Naive thymus-derived CD4-positive, alpha-beta T cell (primary cell): Measurements from ENCODE around the gene KRT83. TPM values are rescaled to one million over a fixed set of nuclear protein-coding genes. Genes with fewer than 3 reads are reported as not detected.

Experiments used
- ATAC-seq: fragments of 150-1000 bp; cut with Tn5 transposase; 2 replicates; pipeline ENCODE4 v1.10.0; 2021; ENCODE audit warnings: mild to moderate bottlenecking, moderate library complexity
- CTCF ChIA-PET: fragments of 350-600 bp; sonication (Branson Sonifier 250); formaldehyde crosslinking; loops from one replicate; lab custom pipeline; 2021; ENCODE audit warnings: antibody characterized with exemption; lab: Charles Lee
- POLR2A ChIA-PET: fragments of 350-600 bp; sonication (Branson Sonifier 250); formaldehyde crosslinking; loops from one replicate; lab custom pipeline; 2021; ENCODE audit warnings: antibody characterized with exemption, inconsistent platforms; lab: Charles Lee
- DNase-seq, 9 donors: peaks; one replicate each; pipeline versions ENCODE4 v3.0.0 to v3.0.0-alpha.2; 2020 to 2022; ENCODE audit warnings: mixed read lengths in 1 of 9
- H3K27ac ChIP-seq: one replicate; pipeline ENCODE4 v1.7.0; 2013; ENCODE audit warnings: mild to moderate bottlenecking, low read depth, low read length, moderate library complexity
- H3K27me3 ChIP-seq, 2 donors: one replicate each; pipeline ENCODE4 v1.7.0; 2013; ENCODE audit warnings: low read length in 2 of 2, mild to moderate bottlenecking in 2 of 2, moderate library complexity in 2 of 2; ENCODE audit not compliant: control insufficient read depth in 2 of 2, insufficient read depth in 2 of 2
- H3K36me3 ChIP-seq, 3 experiments: 1 replicate in 2 of 3; 2 replicates in 1 of 3; pipeline ENCODE4 v1.7.0; 2013; ENCODE audit warnings: low read length in 3 of 3, mild to moderate bottlenecking in 3 of 3, moderate library complexity in 1 of 3; ENCODE audit not compliant: insufficient read depth in 3 of 3, control insufficient read depth in 2 of 3
- H3K4me1 ChIP-seq, 2 donors: one replicate each; pipeline ENCODE4 v1.7.0; 2013; ENCODE audit warnings: low read length in 2 of 2, mild to moderate bottlenecking in 2 of 2, moderate library complexity in 1 of 2; ENCODE audit not compliant: control insufficient read depth in 2 of 2, insufficient read depth in 2 of 2
- H3K4me3 ChIP-seq: 2 replicates; pipeline ENCODE4 v1.7.0; 2013; ENCODE audit warnings: mild to moderate bottlenecking, low read length
- H3K9me3 ChIP-seq, 3 experiments: 1 replicate in 2 of 3; 2 replicates in 1 of 3; pipeline ENCODE4 v1.7.0; 2013; ENCODE audit warnings: low read length in 3 of 3; ENCODE audit not compliant: control insufficient read depth in 2 of 3
- H3K27ac Mint-ChIP-seq, 9 donors: one replicate each; pipeline ENCODE4 v1.8.0; 2020 to 2022; ENCODE audit warnings: mixed read lengths in 9 of 9, mild to moderate bottlenecking in 8 of 9, moderate library complexity in 5 of 9, inconsistent platforms in 2 of 9
- H3K27me3 Mint-ChIP-seq, 5 donors: one replicate each; pipeline ENCODE4 v1.8.0; 2021 to 2022; ENCODE audit warnings: mixed read lengths in 5 of 5, mild to moderate bottlenecking in 1 of 5
- H3K36me3 Mint-ChIP-seq, 5 donors: one replicate each; pipeline ENCODE4 v1.8.0; 2020 to 2022; ENCODE audit warnings: mixed read lengths in 5 of 5, mild to moderate bottlenecking in 3 of 5, inconsistent platforms in 1 of 5
- H3K4me1 Mint-ChIP-seq, 7 donors: one replicate each; pipeline ENCODE4 v1.8.0; 2020 to 2022; ENCODE audit warnings: mixed read lengths in 7 of 7, mild to moderate bottlenecking in 3 of 7, inconsistent platforms in 1 of 7
- H3K4me3 Mint-ChIP-seq, 10 donors: one replicate each; pipeline ENCODE4 v1.8.0; 2020 to 2022; ENCODE audit warnings: mild to moderate bottlenecking in 10 of 10, mixed read lengths in 10 of 10, moderate library complexity in 6 of 10, inconsistent platforms in 2 of 10
- H3K9me3 Mint-ChIP-seq, 11 donors: one replicate each; pipeline ENCODE4 v1.8.0; 2020 to 2022; ENCODE audit warnings: mixed read lengths in 11 of 11, mild to moderate bottlenecking in 4 of 11, inconsistent platforms in 1 of 11, moderate library complexity in 1 of 11
- intact Hi-C, 2 donors: fragments of 100-400 bp; cut with micrococcal nuclease; formaldehyde crosslinking; loops; one replicate each; pipeline ENCODE4 v1.15.1; 2023
- polyA plus RNA-seq, 2 donors: library from polyadenylated mRNA; unstranded; fragments of 300-500 nt; fragmentation: Illumina TruSeq; gene quantifications; one replicate each; pipeline ENCODE4 v1.2.3, GENCODE V29; 2021
- total RNA-seq, 6 experiments: library from RNA in 5 of 6; stranded (reverse) in 5 of 6; gene quantifications; 1 replicate in 5 of 6; 2 replicates in 1 of 6; pipeline ENCODE4 v1.2.3 and lab custom pipeline; 2021 to 2026

Gene KRT83
- total and polyA plus RNA-seq, 7 experiments from 2014 or later: not detected

GRCh38 chr12:52364901-52365489 is 43.8 kb upstream of the KRT83 start:
- H3K4me3 Mint-ChIP-seq: no peak overlapping the region
- Histone ChIP-seq H3K36me3 (no peaks in the 10 kb centered on the region), H3K27me3 (no peaks in the 10 kb centered on the region), H3K4me3 (no peak overlapping the region), H3K27ac (no peak overlapping the region), H3K4me1 (no peaks in the 10 kb centered on the region), H3K9me3 (no peaks in the 10 kb centered on the region)
- DNase-seq (no peak), ATAC-seq (no peak)
- H3K36me3 Mint-ChIP-seq: no peaks in the 10 kb centered on the region
- ChIA-PET CTCF (interaction anchor here (1.3 to 1.5 kb wide), 3 partner anchors 14 to 517 kb away, joined by 3 to 5 read pairs (median 4); no protein-coding TSS in a partner anchor), POLR2A (no interaction called here)
- intact Hi-C loops: no loop called here
- H3K27me3 Mint-ChIP-seq: peaks cover 0 to 20% (median 7%) of the 10 kb centered on the region in 5 donors
- H3K9me3 Mint-ChIP-seq: no peaks in the 10 kb centered on the region
- peaks cover 0 to 4% (median 0%) of the 10 kb centered on the region in 7 donors for H3K4me1 Mint-ChIP-seq
- H3K27ac Mint-ChIP-seq: no peak overlapping the region

GRCh38 chr12:52364061-52364460 is 42.9 kb upstream of the KRT83 start:
- Histone ChIP-seq H3K36me3 (no peaks in the 10 kb centered on the region), H3K4me1 (peaks cover 4 to 5% of the 10 kb centered on the region in 2 donors), H3K27me3 (no peaks in the 10 kb centered on the region), H3K4me3 (no peak overlapping the region), H3K9me3 (no peaks in the 10 kb centered on the region), H3K27ac (no peak overlapping the region)
- intact Hi-C loops: no loop called here
- Mint-ChIP-seq H3K9me3 (no peaks in the 10 kb centered on the region), H3K36me3 (no peaks in the 10 kb centered on the region), H3K4me3 (no peak overlapping the region), H3K4me1 (peaks cover 5 to 14% (median 9%) of the 10 kb centered on the region in 7 donors), H3K27ac (peak overlapping the region in 1 of 9 donors; percentile 74), H3K27me3 (peaks cover 0 to 21% (median 7%) of the 10 kb centered on the region in 5 donors)
- ChIA-PET CTCF (interaction anchor here (1.5 kb wide), 1 partner anchor 13 kb away, joined by 4 read pairs; no protein-coding TSS in a partner anchor), POLR2A (no interaction called here)
- DNase-seq: no peak
- no peak for ATAC-seq

GRCh38 chr12:52363111-52363679 is 42.0 kb upstream of the KRT83 start:
- intact Hi-C loops: no loop called here

GRCh38 chr12:52362118-52362726 is 41.0 kb upstream of the KRT83 start:
- intact Hi-C loops: no loop called here
- no peaks in the 10 kb centered on the region for H3K9me3 ChIP-seq
- H3K36me3 Mint-ChIP-seq: no peaks in the 10 kb centered on the region
- no peaks in the 10 kb centered on the region for H3K27me3 ChIP-seq
- ChIA-PET CTCF (interaction anchor here (0.8 to 1.4 kb wide), 2 partner anchors 10 to 11 kb away, joined by 3 to 10 read pairs; no protein-coding TSS in a partner anchor), POLR2A (interaction anchor here (1.4 kb wide), 1 partner anchor 11 kb away, joined by 4 read pairs; no protein-coding TSS in a partner anchor)
- H3K4me3 Mint-ChIP-seq: no peak overlapping the region
- ATAC-seq (no peak), DNase-seq (no peak)
- H3K27me3 Mint-ChIP-seq: peaks cover 0 to 16% (median 2%) of the 10 kb centered on the region in 5 donors
- H3K9me3 Mint-ChIP-seq: no peaks in the 10 kb centered on the region
- H3K4me1 ChIP-seq: peaks cover 14 to 16% of the 10 kb centered on the region in 2 donors
- H3K4me1 Mint-ChIP-seq: peaks cover 13 to 29% (median 23%) of the 10 kb centered on the region in 7 donors
- H3K27ac ChIP-seq: no peak overlapping the region
- H3K27ac Mint-ChIP-seq: no peak overlapping the region
- H3K4me3 ChIP-seq: no peak overlapping the region
- H3K36me3 ChIP-seq: no peaks in the 10 kb centered on the region

More at GRCh38 chr12:52363111-52363679, 42.0 kb upstream of the KRT83 start:
- Mint-ChIP-seq H3K27ac (peak overlapping the region in 1 of 9 donors; percentile 65), H3K4me3 (no peak overlapping the region), H3K9me3 (no peaks in the 10 kb centered on the region), H3K4me1 (peaks cover 13 to 22% (median 17%) of the 10 kb centered on the region in 7 donors), H3K36me3 (no peaks in the 10 kb centered on the region), H3K27me3 (peaks cover 0 to 16% (median 5%) of the 10 kb centered on the region in 5 donors)
- Histone ChIP-seq H3K4me3 (no peak overlapping the region), H3K27me3 (no peaks in the 10 kb centered on the region), H3K9me3 (no peaks in the 10 kb centered on the region), H3K4me1 (peaks cover 12 to 13% of the 10 kb centered on the region in 2 donors), H3K36me3 (no peaks in the 10 kb centered on the region), H3K27ac (no peak overlapping the region)
- DNase-seq (no peak), ATAC-seq (no peak)
- CTCF ChIA-PET: interaction anchor here (1.5 kb wide), 1 partner anchor 12 kb away, joined by 4 read pairs; no protein-coding TSS in a partner anchor
- POLR2A ChIA-PET: no interaction called here

- Mint-ChIP-seq H3K4me1 (peaks cover 13 to 29% (median 23%) of the 10 kb centered on the region in 7 donors), H3K9me3 (no peaks in the 10 kb centered on the region), H3K27ac (no peak overlapping the region), H3K27me3 (peaks cover 0 to 15% (median 2%) of the 10 kb centered on the region in 5 donors), H3K36me3 (no peaks in the 10 kb centered on the region), H3K4me3 (no peak overlapping the region)
- POLR2A ChIA-PET: interaction anchor here (1.4 kb wide), 1 partner anchor 10 kb away, joined by 4 read pairs; no protein-coding TSS in a partner anchor
- intact Hi-C loops: no loop called here
- DNase-seq: no peak
- Histone ChIP-seq H3K27ac (no peak overlapping the region), H3K27me3 (no peaks in the 10 kb centered on the region), H3K9me3 (no peaks in the 10 kb centered on the region), H3K4me1 (peaks cover 14 to 16% of the 10 kb centered on the region in 2 donors), H3K36me3 (no peaks in the 10 kb centered on the region), H3K4me3 (no peak overlapping the region)
- CTCF ChIA-PET: interaction anchor here (0.8 to 1.4 kb wide), 2 partner anchors 10 to 11 kb away, joined by 3 to 10 read pairs; no protein-coding TSS in a partner anchor
- ATAC-seq: peak; percentile 19
These were observed 40.4 kb upstream of the KRT83 start for GRCh38 chr12:52361553-52361952.

GRCh38 chr12:52360663-52361271 is 39.6 kb upstream of the KRT83 start:
- no peak for DNase-seq
- ChIA-PET CTCF (no interaction called here), POLR2A (no interaction called here)
- H3K9me3 ChIP-seq: no peaks in the 10 kb centered on the region
- H3K36me3 ChIP-seq: no peaks in the 10 kb centered on the region
- Mint-ChIP-seq H3K27ac (peak overlapping the region in 1 of 9 donors; percentile 57), H3K9me3 (no peaks in the 10 kb centered on the region), H3K36me3 (no peaks in the 10 kb centered on the region), H3K4me1 (peaks cover 13 to 29% (median 23%) of the 10 kb centered on the region in 7 donors), H3K27me3 (peaks cover 0 to 13% (median 2%) of the 10 kb centered on the region in 5 donors), H3K4me3 (no peak overlapping the region)
- H3K4me1 ChIP-seq: peaks cover 14 to 16% of the 10 kb centered on the region in 2 donors
- H3K27me3 ChIP-seq: no peaks in the 10 kb centered on the region
- ATAC-seq: no peak
- intact Hi-C loops: no loop called here
- no peak overlapping the region for H3K4me3 ChIP-seq
- H3K27ac ChIP-seq: no peak overlapping the region
